ENCODE measurements around the gene HNRNPUL2.
A peak's percentile ranks its signal among the peaks of the same experiment; 100 is the strongest.

The HNRNPUL2 gene

DNA sequence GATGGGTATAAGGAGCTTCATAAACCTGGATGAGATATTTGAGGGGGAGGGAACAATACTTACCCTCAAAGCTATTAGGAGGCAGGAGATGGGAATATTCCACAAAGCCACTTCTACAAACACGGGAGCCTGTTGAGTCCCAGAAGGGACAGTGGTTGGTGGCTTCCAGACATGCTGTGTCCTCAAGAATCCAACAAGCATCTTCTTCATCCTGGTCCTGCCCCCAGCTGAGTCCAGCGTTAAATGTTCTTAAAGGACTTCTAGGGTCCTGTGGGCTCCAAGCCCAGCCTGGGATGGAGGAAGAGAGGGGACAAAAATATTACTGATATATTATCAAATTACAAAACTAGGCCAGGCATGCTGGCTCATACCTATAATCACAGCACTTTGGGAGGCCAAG lies 59.8 kb downstream of the HNRNPUL2 start:
- no peak for DNase-seq (ENCODE audit: low spot score)

- no peak for DNase-seq (ENCODE audit: low spot score)
Observed at GRCh38 chr11:62666259-62666926, 60.9 kb downstream of the HNRNPUL2 start.

GRCh38 chr11:62665599-62666258 lies 61.5 kb downstream of the HNRNPUL2 start:
- DNase-seq (ENCODE audit: low spot score): no peak

DNA sequence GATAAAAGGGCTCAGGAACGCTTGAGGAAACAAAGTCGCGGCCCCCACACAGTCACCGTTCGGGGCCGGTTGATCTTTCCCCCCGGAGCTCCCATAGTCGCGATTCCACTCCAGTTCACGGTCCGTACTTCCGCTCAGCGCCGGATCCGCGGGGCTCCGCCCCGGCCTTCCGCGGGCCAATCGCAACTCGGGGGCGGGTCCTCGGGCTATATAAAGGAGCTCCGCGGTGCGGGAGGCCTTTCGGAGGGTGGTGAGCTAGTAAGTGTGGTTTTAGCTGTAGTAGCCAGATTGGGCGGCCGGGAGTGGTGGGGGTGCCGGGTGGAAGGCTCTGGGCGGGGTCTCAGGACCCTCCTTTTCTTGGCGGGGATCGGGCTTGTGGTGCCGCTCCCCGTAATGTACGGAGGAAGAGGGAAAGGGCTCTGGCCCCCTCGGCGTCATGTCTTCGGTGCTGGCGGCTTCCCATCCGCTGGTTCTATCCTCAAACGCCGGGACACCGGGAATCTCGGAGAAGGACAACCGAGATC lies 62.1 kb downstream of the HNRNPUL2 start, which contains the start of the genes C11orf98 and CSKMT:
Gene C11orf98 (minus strand): TSS at position 136 of the 524 bp plus-strand sequence. CDS start 41 bp downstream, at position 95.
Gene CSKMT (plus strand): TSS at position 238 of the 524 bp plus-strand sequence. CDS start 568 bp downstream, outside the sequence.
- peak; percentile 97 for DNase-seq (ENCODE audit: low spot score)

DNA sequence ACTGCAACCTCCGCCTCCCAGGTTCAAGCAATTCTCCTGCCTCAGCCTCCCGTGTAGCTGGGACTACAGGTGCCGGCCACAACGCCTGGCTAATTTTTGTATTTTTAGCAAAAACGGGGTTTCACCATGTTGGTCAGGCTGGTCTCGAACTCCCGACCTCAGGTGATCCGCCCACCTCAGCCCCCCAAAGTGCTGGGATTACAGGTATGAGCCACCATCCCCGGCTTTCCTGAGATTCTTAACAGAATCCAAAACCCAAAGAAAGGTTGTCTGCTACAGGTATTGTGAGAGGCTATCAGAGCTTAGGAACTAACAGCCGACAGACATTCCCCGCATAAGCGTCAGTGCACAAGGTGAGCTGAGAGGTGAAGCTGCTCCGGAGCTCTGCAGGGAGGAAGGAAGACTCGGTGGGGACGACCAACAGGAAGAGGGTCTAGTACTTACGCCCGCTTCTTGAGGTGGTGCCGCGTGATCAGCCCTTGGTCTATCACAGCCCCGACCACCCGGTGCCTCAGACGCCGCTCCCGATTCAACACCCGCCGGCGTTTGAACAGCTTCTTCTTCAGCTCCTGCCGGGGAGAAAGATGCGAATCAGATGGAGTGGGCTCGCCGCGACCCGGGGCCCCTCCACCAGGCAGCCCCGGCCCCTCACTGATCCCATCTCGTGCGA lies 62.7 kb downstream of the HNRNPUL2 start:
- DNase-seq (ENCODE audit: low spot score): peak; percentile 62

Measured in iPS-NIHi11 (cell line).